ENCODE measurements around the gene INSYN2B. TPM values are rescaled to one million over a fixed set of nuclear protein-coding genes. Genes with fewer than 3 reads are reported as not detected.

The INSYN2B gene
- polyA plus RNA-seq, 1 experiment: 2.0 TPM

- TF ChIP-seq, protein P1, sequence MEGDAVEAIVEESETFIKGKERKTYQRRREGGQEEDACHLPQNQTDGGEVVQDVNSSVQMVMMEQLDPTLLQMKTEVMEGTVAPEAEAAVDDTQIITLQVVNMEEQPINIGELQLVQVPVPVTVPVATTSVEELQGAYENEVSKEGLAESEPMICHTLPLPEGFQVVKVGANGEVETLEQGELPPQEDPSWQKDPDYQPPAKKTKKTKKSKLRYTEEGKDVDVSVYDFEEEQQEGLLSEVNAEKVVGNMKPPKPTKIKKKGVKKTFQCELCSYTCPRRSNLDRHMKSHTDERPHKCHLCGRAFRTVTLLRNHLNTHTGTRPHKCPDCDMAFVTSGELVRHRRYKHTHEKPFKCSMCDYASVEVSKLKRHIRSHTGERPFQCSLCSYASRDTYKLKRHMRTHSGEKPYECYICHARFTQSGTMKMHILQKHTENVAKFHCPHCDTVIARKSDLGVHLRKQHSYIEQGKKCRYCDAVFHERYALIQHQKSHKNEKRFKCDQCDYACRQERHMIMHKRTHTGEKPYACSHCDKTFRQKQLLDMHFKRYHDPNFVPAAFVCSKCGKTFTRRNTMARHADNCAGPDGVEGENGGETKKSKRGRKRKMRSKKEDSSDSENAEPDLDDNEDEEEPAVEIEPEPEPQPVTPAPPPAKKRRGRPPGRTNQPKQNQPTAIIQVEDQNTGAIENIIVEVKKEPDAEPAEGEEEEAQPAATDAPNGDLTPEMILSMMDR (IDR thresholded peaks at IDR 0.05; ENCODE audit: insufficient read depth, low read depth, low read length): no peak
- CTCF ChIA-PET: interaction anchor here (2.7 kb wide), 1 partner anchor 67 kb away, joined by 6 read pairs; the partner anchor contains the start of gene INSYN2B
- no peak for DNase-seq (ENCODE audit: low read depth)
These were observed 66.8 kb downstream of the INSYN2B start for GRCh38 chr5:169913479-169913878.

DNA sequence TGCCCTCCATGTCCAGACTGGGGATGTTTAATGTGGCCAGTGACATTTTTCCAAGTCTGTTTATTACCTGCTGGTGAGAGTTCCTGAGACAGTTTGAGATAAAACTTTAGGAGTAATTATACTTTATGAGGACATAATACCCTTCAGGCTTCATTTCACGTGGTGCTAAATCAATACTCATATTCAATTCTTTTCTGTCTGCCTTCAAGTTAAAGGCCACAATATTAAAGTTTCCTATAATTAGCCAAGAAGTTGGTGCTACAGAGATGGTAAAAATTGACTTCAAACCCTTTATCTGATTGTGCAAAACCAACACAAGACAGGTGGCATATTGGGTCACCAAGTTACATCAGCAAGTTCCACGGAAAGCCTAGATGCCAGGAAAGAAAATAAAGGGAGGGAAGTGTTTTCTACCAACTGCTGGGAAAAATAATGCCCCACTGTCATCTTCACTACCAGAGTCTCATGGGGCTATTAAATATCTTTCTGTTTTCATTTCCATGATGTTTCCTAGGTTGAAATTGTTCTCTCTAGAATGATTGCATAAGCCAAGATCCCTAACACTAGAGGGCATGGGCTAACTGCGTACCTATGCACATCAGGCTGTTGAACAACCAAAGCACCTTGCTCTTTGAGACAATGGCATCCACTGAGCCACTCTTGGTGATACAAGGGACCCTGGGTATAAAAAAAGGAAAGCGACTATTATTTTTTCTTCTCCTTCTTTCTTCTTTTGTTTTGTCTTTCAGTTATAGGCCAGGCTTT is 68.7 kb downstream of the INSYN2B start:
- CTCF ChIA-PET: interaction anchor here (1.7 kb wide), 1 partner anchor 69 kb away, joined by 7 read pairs; the partner anchor contains the start of gene INSYN2B
- Histone ChIP-seq H3K36me3 (ENCODE audit: control insufficient read depth, insufficient read depth, low read length) (no peaks in the 10 kb centered on the region), H3K27me3 (ENCODE audit: control insufficient read depth, insufficient read depth, low read length) (no peaks in the 10 kb centered on the region), H3K4me3 (ENCODE audit: low read depth, low read length) (no peak overlapping the region)
- POLR2A ChIA-PET: no interaction called here
- TF ChIP-seq, protein P1 (IDR thresholded peaks at IDR 0.05; ENCODE audit: insufficient read depth, low read depth, low read length): no peak
- no peak for DNase-seq (ENCODE audit: low read depth)

More at GRCh38 chr5:169913479-169913878, 66.8 kb downstream of the INSYN2B start:
- POLR2A ChIA-PET: no interaction called here
- no peaks in the 10 kb centered on the region for H3K36me3 ChIP-seq (ENCODE audit: control insufficient read depth, insufficient read depth, low read length)
- no peaks in the 10 kb centered on the region for H3K27me3 ChIP-seq (ENCODE audit: control insufficient read depth, insufficient read depth, low read length)
- H3K4me3 ChIP-seq (ENCODE audit: low read depth, low read length): no peak overlapping the region

GRCh38 chr5:169910393-169910792 is 69.9 kb downstream of the INSYN2B start:
- Histone ChIP-seq H3K36me3 (ENCODE audit: control insufficient read depth, insufficient read depth, low read length) (no peaks in the 10 kb centered on the region), H3K27me3 (ENCODE audit: control insufficient read depth, insufficient read depth, low read length) (no peaks in the 10 kb centered on the region), H3K4me3 (ENCODE audit: low read depth, low read length) (no peak overlapping the region)
- TF ChIP-seq, protein P1 (IDR thresholded peaks at IDR 0.05; ENCODE audit: insufficient read depth, low read depth, low read length): no peak
- ChIA-PET POLR2A (no interaction called here), CTCF (interaction anchor here (1.7 kb wide), 1 partner anchor 70 kb away, joined by 7 read pairs; the partner anchor contains the start of gene INSYN2B)
- DNase-seq (ENCODE audit: low read depth): no peak

DNA sequence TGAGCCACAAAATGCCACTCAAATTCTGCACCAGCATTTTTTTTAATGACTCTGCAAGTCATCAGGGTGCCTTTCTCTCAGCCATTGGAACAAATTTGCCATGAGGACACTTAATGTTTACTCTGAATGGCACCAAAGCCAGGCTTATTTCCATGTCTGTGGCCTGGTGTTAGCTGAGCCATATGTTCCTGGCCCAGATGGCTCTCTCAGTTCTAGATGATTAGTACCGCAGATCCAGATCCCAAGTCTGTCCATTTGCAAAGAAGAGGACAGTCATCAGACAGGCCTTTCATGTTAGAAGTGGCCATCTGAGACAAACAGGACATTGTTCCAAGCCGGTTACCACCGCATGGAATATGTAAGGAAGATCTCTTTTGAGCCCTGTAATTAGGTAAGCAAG is 70.3 kb downstream of the INSYN2B start:
- no peak overlapping the region for H3K4me3 ChIP-seq (ENCODE audit: low read depth, low read length)
- H3K36me3 ChIP-seq (ENCODE audit: control insufficient read depth, insufficient read depth, low read length): no peaks in the 10 kb centered on the region
- ChIA-PET CTCF (interaction anchor here (1.7 kb wide), 1 partner anchor 71 kb away, joined by 7 read pairs; the partner anchor contains the start of gene INSYN2B), POLR2A (no interaction called here)
- DNase-seq (ENCODE audit: low read depth): no peak
- H3K27me3 ChIP-seq (ENCODE audit: control insufficient read depth, insufficient read depth, low read length): no peaks in the 10 kb centered on the region
- TF ChIP-seq, protein P1 (IDR thresholded peaks at IDR 0.05; ENCODE audit: insufficient read depth, low read depth, low read length): no peak

GRCh38 chr5:169908864-169909263 is 71.4 kb downstream of the INSYN2B start:
- ChIA-PET POLR2A (no interaction called here), CTCF (no interaction called here)
- DNase-seq (ENCODE audit: low read depth): no peak
- Histone ChIP-seq H3K4me3 (ENCODE audit: low read depth, low read length) (no peak overlapping the region), H3K27me3 (ENCODE audit: control insufficient read depth, insufficient read depth, low read length) (no peaks in the 10 kb centered on the region), H3K36me3 (ENCODE audit: control insufficient read depth, insufficient read depth, low read length) (no peaks in the 10 kb centered on the region)
- TF ChIP-seq, protein P1 (IDR thresholded peaks at IDR 0.05; ENCODE audit: insufficient read depth, low read depth, low read length): no peak

Data from BJ (cell line).